ENCODE measurements around the gene OPCML. TPM values are rescaled to one million over a fixed set of nuclear protein-coding genes. Genes with fewer than 3 reads are reported as not detected.

OPCML gene
- total RNA-seq, 1 experiment from 2014 or later, result not detected

GRCh38 chr11:132590986-132591385 is 941.3 kb downstream of the OPCML start:
- CTCF ChIA-PET, result no interaction called here
- POLR2A ChIA-PET, result no interaction called here
- Mint-ChIP-seq H3K4me3 (ENCODE audit: unreplicated experiment) (no peak overlapping the region), H3K27me3 (ENCODE audit: insufficient read depth, unreplicated experiment) (peaks cover 14% of the 10 kb centered on the region), H3K4me1 (ENCODE audit: low read depth, unreplicated experiment) (no peaks in the 10 kb centered on the region), H3K36me3 (ENCODE audit: insufficient read depth, unreplicated experiment) (no peaks in the 10 kb centered on the region), H3K9me3 (ENCODE audit: unreplicated experiment) (peaks cover 9% of the 10 kb centered on the region), H3K27ac (ENCODE audit: unreplicated experiment) (no peak overlapping the region)
- Histone ChIP-seq H3K4me3 (ENCODE audit: low read depth, low read length) (no peak overlapping the region), H3K36me3 (ENCODE audit: control insufficient read depth, insufficient read depth, low read length) (no peaks in the 10 kb centered on the region), H3K27me3 (replicated peaks; ENCODE audit: control insufficient read depth, insufficient read depth, low read length) (no peaks in the 10 kb centered on the region), H3K4me1 (no peaks in the 10 kb centered on the region), H3K9me3 (no peaks in the 10 kb centered on the region)
- intact Hi-C loops (cut with micrococcal nuclease; ENCODE audit: unreplicated experiment), result no loop called here
- DNase-seq, result no peak
- no peak for TF ChIP-seq CTCF (IDR thresholded peaks at IDR 0.05; ENCODE audit: insufficient read depth in 1 of 2, low read depth in 1 of 2, low read length in 1 of 2, severe bottlenecking in 1 of 2, unreplicated experiment in 1 of 2)
- BruUV-seq (replicated peaks), result no TSS peak

- ChIA-PET CTCF (no interaction called here), POLR2A (no interaction called here)
- Mint-ChIP-seq H3K4me1 (ENCODE audit: low read depth, unreplicated experiment) (no peaks in the 10 kb centered on the region), H3K4me3 (ENCODE audit: unreplicated experiment) (no peak overlapping the region), H3K27ac (ENCODE audit: unreplicated experiment) (no peak overlapping the region), H3K36me3 (ENCODE audit: insufficient read depth, unreplicated experiment) (no peaks in the 10 kb centered on the region), H3K9me3 (ENCODE audit: unreplicated experiment) (peaks cover 9% of the 10 kb centered on the region), H3K27me3 (ENCODE audit: insufficient read depth, unreplicated experiment) (peaks cover 14% of the 10 kb centered on the region)
- Histone ChIP-seq H3K27me3 (replicated peaks; ENCODE audit: control insufficient read depth, insufficient read depth, low read length) (no peaks in the 10 kb centered on the region), H3K4me1 (no peaks in the 10 kb centered on the region), H3K36me3 (ENCODE audit: control insufficient read depth, insufficient read depth, low read length) (no peaks in the 10 kb centered on the region), H3K4me3 (ENCODE audit: low read depth, low read length) (no peak overlapping the region), H3K9me3 (no peaks in the 10 kb centered on the region)
- intact Hi-C loops (cut with micrococcal nuclease; ENCODE audit: unreplicated experiment), result no loop called here
- TF ChIP-seq CTCF (IDR thresholded peaks at IDR 0.05; ENCODE audit: insufficient read depth in 1 of 2, low read depth in 1 of 2, low read length in 1 of 2, severe bottlenecking in 1 of 2, unreplicated experiment in 1 of 2), result no peak
- no peak for DNase-seq
- no TSS peak for BruUV-seq (replicated peaks)
Measured at GRCh38 chr11:132590554-132590953, 941.7 kb downstream of the OPCML start.

- no peak for DNase-seq
- ChIA-PET CTCF (no interaction called here), POLR2A (no interaction called here)
- Histone ChIP-seq H3K27me3 (replicated peaks; ENCODE audit: control insufficient read depth, insufficient read depth, low read length) (no peaks in the 10 kb centered on the region), H3K4me1 (no peaks in the 10 kb centered on the region), H3K9me3 (no peaks in the 10 kb centered on the region), H3K4me3 (ENCODE audit: low read depth, low read length) (no peak overlapping the region), H3K36me3 (ENCODE audit: control insufficient read depth, insufficient read depth, low read length) (no peaks in the 10 kb centered on the region)
- Mint-ChIP-seq H3K9me3 (ENCODE audit: unreplicated experiment) (peaks cover 9% of the 10 kb centered on the region), H3K27ac (ENCODE audit: unreplicated experiment) (no peak overlapping the region), H3K27me3 (ENCODE audit: insufficient read depth, unreplicated experiment) (peaks cover 14% of the 10 kb centered on the region), H3K36me3 (ENCODE audit: insufficient read depth, unreplicated experiment) (no peaks in the 10 kb centered on the region), H3K4me1 (ENCODE audit: low read depth, unreplicated experiment) (no peaks in the 10 kb centered on the region), H3K4me3 (ENCODE audit: unreplicated experiment) (no peak overlapping the region)
- intact Hi-C loops (cut with micrococcal nuclease; ENCODE audit: unreplicated experiment), result no loop called here
- no TSS peak for BruUV-seq (replicated peaks)
- no peak for TF ChIP-seq CTCF (IDR thresholded peaks at IDR 0.05; ENCODE audit: insufficient read depth in 1 of 2, low read depth in 1 of 2, low read length in 1 of 2, severe bottlenecking in 1 of 2, unreplicated experiment in 1 of 2)
Measured at GRCh38 chr11:132589791-132590190, 942.5 kb downstream of the OPCML start.
